Fibroblast of the aortic adventitia (primary cell): ENCODE measurements around the gene ARL2. TPM values are rescaled to one million over a fixed set of nuclear protein-coding genes. Genes with fewer than 3 reads are reported as not detected.

Experiments
- DNase-seq: peaks from one replicate; pipeline ENCODE4 v3.0.0-alpha.2; 2010; ENCODE audit warnings: low read depth
- H3K4me3 ChIP-seq: 2 replicates; pipeline ENCODE4 v1.5.1; 2011; ENCODE audit warnings: low read depth, mild to moderate bottlenecking, control low read depth, low read length, moderate library complexity
- total RNA-seq: library from RNA; depleted of rRNA; stranded (reverse); fragments of >200 nt; gene quantifications from 2 replicates; pipeline ENCODE4 v1.2.3, GENCODE V29; 2012; ENCODE audit warnings: low replicate concordance
- TF ChIP-seq, protein P1 (sequence below): IDR thresholded peaks from 2 replicates; pipeline ENCODE4 v1.5.1; 2011; ENCODE audit warnings: mild to moderate bottlenecking, low read length, control low read depth, inconsistent platforms; ENCODE audit not compliant: insufficient read depth

ARL2 gene
- total RNA-seq, 1 donor, result 97.9 TPM

DNA sequence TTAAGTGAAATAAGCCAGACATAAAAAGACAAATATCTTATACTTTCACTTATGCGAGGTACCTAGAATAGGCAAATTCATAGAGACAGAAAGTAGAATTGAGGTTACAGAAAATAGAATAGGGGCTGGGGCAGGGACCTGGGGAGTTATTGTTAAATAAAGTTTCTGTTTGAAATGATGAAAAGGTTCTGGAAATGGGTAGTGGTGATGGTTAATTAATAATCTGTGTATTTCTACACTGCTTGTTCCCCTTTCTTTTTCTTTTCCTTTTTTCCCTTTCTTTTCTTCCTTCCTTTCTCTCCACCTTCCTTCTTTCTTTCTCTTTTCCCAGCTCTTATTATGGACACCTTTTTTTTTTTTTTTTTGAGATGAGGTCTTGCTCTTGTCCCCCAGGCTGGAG lies 41.6 kb downstream of the ARL2 start:
- no peak overlapping the region for H3K4me3 ChIP-seq
- TF ChIP-seq, protein P1, sequence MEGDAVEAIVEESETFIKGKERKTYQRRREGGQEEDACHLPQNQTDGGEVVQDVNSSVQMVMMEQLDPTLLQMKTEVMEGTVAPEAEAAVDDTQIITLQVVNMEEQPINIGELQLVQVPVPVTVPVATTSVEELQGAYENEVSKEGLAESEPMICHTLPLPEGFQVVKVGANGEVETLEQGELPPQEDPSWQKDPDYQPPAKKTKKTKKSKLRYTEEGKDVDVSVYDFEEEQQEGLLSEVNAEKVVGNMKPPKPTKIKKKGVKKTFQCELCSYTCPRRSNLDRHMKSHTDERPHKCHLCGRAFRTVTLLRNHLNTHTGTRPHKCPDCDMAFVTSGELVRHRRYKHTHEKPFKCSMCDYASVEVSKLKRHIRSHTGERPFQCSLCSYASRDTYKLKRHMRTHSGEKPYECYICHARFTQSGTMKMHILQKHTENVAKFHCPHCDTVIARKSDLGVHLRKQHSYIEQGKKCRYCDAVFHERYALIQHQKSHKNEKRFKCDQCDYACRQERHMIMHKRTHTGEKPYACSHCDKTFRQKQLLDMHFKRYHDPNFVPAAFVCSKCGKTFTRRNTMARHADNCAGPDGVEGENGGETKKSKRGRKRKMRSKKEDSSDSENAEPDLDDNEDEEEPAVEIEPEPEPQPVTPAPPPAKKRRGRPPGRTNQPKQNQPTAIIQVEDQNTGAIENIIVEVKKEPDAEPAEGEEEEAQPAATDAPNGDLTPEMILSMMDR, result no peak
- no peak for DNase-seq

DNA sequence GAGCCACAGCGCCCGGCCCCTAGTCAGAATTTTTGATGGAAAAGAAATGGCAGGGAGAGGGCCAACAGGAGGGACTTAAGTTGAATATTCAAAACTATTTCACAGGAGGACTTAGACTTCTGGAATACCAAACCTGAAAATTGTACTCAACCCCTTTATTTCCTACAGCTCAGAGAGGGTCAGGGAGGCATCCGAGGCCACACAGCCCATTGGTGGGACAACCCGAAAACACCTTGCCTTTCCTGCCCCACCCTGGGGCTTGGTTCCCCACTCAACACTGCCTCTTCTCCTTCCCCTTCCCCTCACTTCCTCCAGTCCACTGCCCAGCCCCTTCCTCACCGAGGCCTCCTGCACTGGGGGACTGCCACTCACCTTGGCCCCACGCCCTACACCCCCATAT lies 43.0 kb downstream of the ARL2 start:
- H3K4me3 ChIP-seq, result no peak overlapping the region
- TF ChIP-seq, protein P1, result no peak
- DNase-seq, result no peak

DNA sequence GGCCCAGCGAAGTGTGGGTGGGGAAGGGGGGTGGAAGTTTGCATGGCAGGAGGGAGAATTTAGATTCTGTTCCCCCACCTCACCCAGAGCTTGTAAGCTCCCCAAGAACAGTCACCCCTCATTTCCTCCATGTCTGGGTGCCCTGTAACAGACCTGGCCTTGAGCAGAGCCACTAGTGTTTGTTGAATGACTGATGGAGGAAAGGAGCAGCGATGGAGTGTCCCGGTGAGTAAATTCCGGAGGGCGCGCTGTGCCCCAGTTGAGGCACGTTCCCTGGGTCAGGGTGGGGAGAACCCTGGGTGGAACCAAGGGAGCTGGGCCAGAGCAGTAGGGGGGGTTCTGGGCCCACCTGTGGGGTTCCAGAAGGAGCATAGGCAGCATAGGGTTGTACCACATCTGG lies 43.6 kb downstream of the ARL2 start:
- TF ChIP-seq, protein P1, result no peak

DNA sequence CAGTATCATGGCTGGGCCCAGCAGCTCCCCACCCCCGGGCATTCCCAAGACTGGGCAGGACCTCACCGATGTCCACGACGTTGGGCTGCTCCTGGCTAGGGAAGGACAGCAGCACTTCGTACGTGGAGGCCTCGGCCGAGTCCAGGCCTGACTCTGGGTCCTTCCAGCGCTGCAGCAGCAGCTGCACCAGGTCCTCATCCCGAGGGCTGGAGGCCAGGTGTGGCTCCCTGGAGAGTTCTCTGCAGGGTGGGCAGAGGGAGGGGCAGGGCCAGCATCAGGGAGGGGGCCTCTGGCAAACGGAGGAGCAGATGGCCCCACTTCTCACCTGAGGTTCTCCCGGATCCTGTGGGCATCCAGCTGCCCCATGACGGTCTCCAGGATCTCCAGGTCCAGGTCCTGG lies 44.1 kb downstream of the ARL2 start:
- TF ChIP-seq, protein P1, result no peak
- DNase-seq, result no peak
- no peak overlapping the region for H3K4me3 ChIP-seq

More for the DNA sequence above, 43.6 kb downstream of the ARL2 start:
- H3K4me3 ChIP-seq, result no peak overlapping the region
- DNase-seq, result no peak

- no peak for DNase-seq
- H3K4me3 ChIP-seq, result no peak within 1 kb of the TSS
- TF ChIP-seq, protein P1, result no peak
Measured at GRCh38 chr11:65058419-65059054, 44.6 kb downstream of the ARL2 start, which contains the start of gene NAALADL1. NAALADL1 (minus strand) TSS chr11:65058553; CDS start chr11:65058521, 32 bp downstream.

- TF ChIP-seq, protein P1, result no peak
- no peak overlapping the region for H3K4me3 ChIP-seq
- no peak for DNase-seq
Measured at GRCh38 chr11:65059523-65059922, 45.6 kb downstream of the ARL2 start.
